ENCODE data around the gene COBL. TPM values are rescaled to one million over a fixed set of nuclear protein-coding genes. Genes with fewer than 3 reads are reported as not detected.

The COBL gene
- total RNA-seq, 1 experiment from 2014 or later = 0.39 TPM

GRCh38 chr7:51240868-51241267 is 75.7 kb downstream of the COBL start:
- no peak for DNase-seq (ENCODE audit: low read depth, low spot score)
- no peak for TF ChIP-seq TCF7L2 (IDR thresholded peaks at IDR 0.05; ENCODE audit: low read depth, low read length)
- TF ChIP-seq REST (IDR thresholded peaks at IDR 0.05; ENCODE audit: insufficient read depth in 1 of 2, low read depth in 2 of 2, low read length in 1 of 2) = no peak
- no peak for TF ChIP-seq CTCF (IDR thresholded peaks at IDR 0.05)
- in situ Hi-C loops (cut with HindIII; ENCODE audit: low pct_unique_long_range_greater_than_20kb, low sequenced_read_pairs) = no loop called here
- Histone ChIP-seq H3K27ac (ENCODE audit: low read length) (no peak overlapping the region), H3K9me3 (ENCODE audit: control insufficient read depth, insufficient read depth, low read depth, low read length) (no peaks in the 10 kb centered on the region), H3K4me1 (ENCODE audit: control insufficient read depth, insufficient read depth, low read length) (no peaks in the 10 kb centered on the region), H3K27me3 (ENCODE audit: control insufficient read depth, insufficient read depth, low read length) (no peaks in the 10 kb centered on the region), H3K4me3 (ENCODE audit: low read depth in 2 of 2, low read length in 2 of 2) (no peak overlapping the region), H3K36me3 (ENCODE audit: control insufficient read depth, insufficient read depth, low read length) (no peaks in the 10 kb centered on the region)
- ChIA-PET CTCF (no interaction called here), POLR2A (no interaction called here)
- ATAC-seq = no peak
- intact Hi-C loops (cut with micrococcal nuclease; ENCODE audit: unreplicated experiment) = no loop called here
- BruUV-seq (replicated peaks) = no TSS peak

GRCh38 chr7:51239691-51240090 is 76.9 kb downstream of the COBL start:
- ATAC-seq = no peak

More at GRCh38 chr7:51239691-51240090, 76.9 kb downstream of the COBL start:
- CTCF ChIA-PET = no interaction called here
- intact Hi-C loops (cut with micrococcal nuclease; ENCODE audit: unreplicated experiment) = no loop called here
- no peak for TF ChIP-seq POLR2AphosphoS5 (IDR thresholded peaks at IDR 0.05; ENCODE audit: low read depth, low read length)
- no peak for TF ChIP-seq TCF7L2 (IDR thresholded peaks at IDR 0.05; ENCODE audit: low read depth, low read length)
- no peak for TF ChIP-seq SIN3A (IDR thresholded peaks at IDR 0.05; ENCODE audit: borderline replicate concordance, insufficient read depth, low read depth, low read length)
- TF ChIP-seq CTCF (IDR thresholded peaks at IDR 0.05) = no peak
- no peak for TF ChIP-seq REST (IDR thresholded peaks at IDR 0.05; ENCODE audit: insufficient read depth in 1 of 2, low read depth in 2 of 2, low read length in 1 of 2)
- Histone ChIP-seq H3K27me3 (ENCODE audit: control insufficient read depth, insufficient read depth, low read length) (no peaks in the 10 kb centered on the region), H3K27ac (ENCODE audit: low read length) (no peak overlapping the region), H3K4me3 (ENCODE audit: low read depth in 2 of 2, low read length in 2 of 2) (no peak overlapping the region), H3K36me3 (ENCODE audit: control insufficient read depth, insufficient read depth, low read length) (no peaks in the 10 kb centered on the region), H3K9me3 (ENCODE audit: control insufficient read depth, insufficient read depth, low read depth, low read length) (no peaks in the 10 kb centered on the region), H3K4me1 (ENCODE audit: control insufficient read depth, insufficient read depth, low read length) (no peaks in the 10 kb centered on the region)
- in situ Hi-C loops (cut with HindIII; ENCODE audit: low pct_unique_long_range_greater_than_20kb, low sequenced_read_pairs) = no loop called here
- BruUV-seq (replicated peaks) = no TSS peak
- POLR2A ChIA-PET = no interaction called here
- no peak for DNase-seq (ENCODE audit: low read depth, low spot score)
